ENCODE data around the gene PTCD3.
A peak's percentile ranks its signal among the peaks of the same experiment; 100 is the strongest.

Gene PTCD3

GRCh38 chr2:86105969-86106945 lies at the start of gene PTCD3:
Gene PTCD3, plus strand, starts transcription at chr2:86106235. Its CDS starts 13 bp downstream, at chr2:86106248.
- peak; percentile 89 to 92 for DNase-seq

- no peak for DNase-seq
These were observed 49.3 kb upstream of the PTCD3 start for GRCh38 chr2:86056590-86057331.

- no peak for DNase-seq
These were observed 44.0 kb upstream of the PTCD3 start for GRCh38 chr2:86062043-86062442.

GRCh38 chr2:86064006-86064405 lies 42.0 kb upstream of the PTCD3 start:
- DNase-seq: no peak

- no peak for DNase-seq
These were observed 40.5 kb upstream of the PTCD3 start for GRCh38 chr2:86065512-86065911.

- no peak for DNase-seq
These were observed 39.9 kb upstream of the PTCD3 start for GRCh38 chr2:86066007-86066578.

GRCh38 chr2:86066915-86067314 lies 39.1 kb upstream of the PTCD3 start:
- no peak for DNase-seq

GRCh38 chr2:86068136-86068588 lies 37.9 kb upstream of the PTCD3 start:
- DNase-seq: no peak

- DNase-seq: no peak
These were observed 37.4 kb upstream of the PTCD3 start for GRCh38 chr2:86068648-86069047.

GRCh38 chr2:86069091-86069685 lies 36.8 kb upstream of the PTCD3 start:
- DNase-seq: no peak

- no peak for DNase-seq
These were observed 36.2 kb upstream of the PTCD3 start for GRCh38 chr2:86069783-86070339.

GRCh38 chr2:86070868-86071267 lies 35.2 kb upstream of the PTCD3 start:
- DNase-seq: no peak

GRCh38 chr2:86072271-86072858 lies 33.7 kb upstream of the PTCD3 start:
- no peak for DNase-seq

- DNase-seq: no peak
These were observed 32.8 kb upstream of the PTCD3 start for GRCh38 chr2:86073225-86073624.

GRCh38 chr2:86074256-86074655 lies 31.8 kb upstream of the PTCD3 start:
- no peak for DNase-seq

- no peak for DNase-seq
These were observed 31.2 kb upstream of the PTCD3 start for GRCh38 chr2:86074811-86075210.

GRCh38 chr2:86075886-86076285 lies 30.1 kb upstream of the PTCD3 start:
- DNase-seq: no peak

- no peak for DNase-seq
These were observed 27.1 kb upstream of the PTCD3 start for GRCh38 chr2:86078774-86079545.

- DNase-seq: no peak
These were observed 25.8 kb upstream of the PTCD3 start for GRCh38 chr2:86079981-86080911.

- DNase-seq: no peak
These were observed 24.3 kb upstream of the PTCD3 start for GRCh38 chr2:86081724-86082123.
